Breast epithelium (tissue), 4 donors: ENCODE results near the gene ARHGEF10L. TPM values are rescaled to one million over a fixed set of nuclear protein-coding genes. Genes with fewer than 3 reads are reported as not detected.

Source experiments
- DNase-seq, 2 donors: peaks; one replicate each; pipeline ENCODE4 v3.0.0-alpha.2; 2019; ENCODE audit warnings: low spot score in 2 of 2
- H3K27ac ChIP-seq, 2 donors: fragments of 200-600 bp; sonication (generic) in 1 of 2; one replicate each; pipeline ENCODE4 v1.5.1; 2016 to 2019; ENCODE audit warnings: mild to moderate bottlenecking in 1 of 2
- H3K27me3 ChIP-seq, 2 donors: fragments of 200-600 bp; sonication (generic) in 1 of 2; one replicate each; pipeline versions ENCODE4 v1.5.1 to v1.6.0; 2017 to 2019; ENCODE audit warnings: control low read depth in 1 of 2, mild to moderate bottlenecking in 1 of 2
- H3K36me3 ChIP-seq: fragments of 200-600 bp; one replicate; pipeline ENCODE4 v1.5.1; 2019
- H3K4me1 ChIP-seq, 2 donors: fragments of 200-600 bp; sonication (generic); one replicate each; pipeline ENCODE4 v1.5.1; 2016 to 2019; ENCODE audit warnings: control low read depth in 1 of 2
- H3K4me3 ChIP-seq, 3 donors: fragments of 200-600 bp; sonication (generic); 1 replicate in 2 of 3; 2 replicates in 1 of 3; pipeline ENCODE4 v1.5.1; 2016 to 2019; ENCODE audit warnings: mild to moderate bottlenecking in 3 of 3, moderate library complexity in 2 of 3
- H3K9me3 ChIP-seq, 2 donors: fragments of 200-600 bp; sonication (generic) in 1 of 2; one replicate each; pipeline ENCODE4 v1.5.1; 2016 to 2019; ENCODE audit warnings: control low read depth in 1 of 2
- POLR2A ChIP-seq: fragments of 450-650 bp; IDR thresholded peaks from one replicate; pipeline ENCODE4 v1.6.1; 2016; ENCODE audit warnings: antibody characterized with exemption, mild to moderate bottlenecking, moderate library complexity
- POLR2AphosphoS5 ChIP-seq, 3 donors: sonication (generic); formaldehyde crosslinking; IDR thresholded peaks; one replicate each; pipeline ENCODE4 v1.6.1; 2017; ENCODE audit warnings: antibody characterized with exemption in 3 of 3
- intact Hi-C: fragments of 100-400 bp; cut with DNase I; formaldehyde crosslinking; loops from one replicate; pipeline ENCODE4 v1.15.1; 2023; ENCODE audit warnings: low total_unique reads
- total RNA-seq, 3 donors: library from RNA; depleted of rRNA; stranded (reverse); fragments of >200 nt; gene quantifications; one replicate each; pipeline ENCODE4 v1.1.0, GENCODE V29; 2016
- TF ChIP-seq, protein P1 (sequence below), 3 donors: fragments of 450-650 bp; IDR thresholded peaks; one replicate each; pipeline ENCODE4 v1.5.1; 2016 to 2017; ENCODE audit warnings: antibody characterized with exemption in 3 of 3, mild to moderate bottlenecking in 3 of 3, moderate library complexity in 3 of 3

The ARHGEF10L gene
- total RNA-seq, 3 donors from 2014 or later = 36.7 to 51.4 (median 49.8) TPM

DNA sequence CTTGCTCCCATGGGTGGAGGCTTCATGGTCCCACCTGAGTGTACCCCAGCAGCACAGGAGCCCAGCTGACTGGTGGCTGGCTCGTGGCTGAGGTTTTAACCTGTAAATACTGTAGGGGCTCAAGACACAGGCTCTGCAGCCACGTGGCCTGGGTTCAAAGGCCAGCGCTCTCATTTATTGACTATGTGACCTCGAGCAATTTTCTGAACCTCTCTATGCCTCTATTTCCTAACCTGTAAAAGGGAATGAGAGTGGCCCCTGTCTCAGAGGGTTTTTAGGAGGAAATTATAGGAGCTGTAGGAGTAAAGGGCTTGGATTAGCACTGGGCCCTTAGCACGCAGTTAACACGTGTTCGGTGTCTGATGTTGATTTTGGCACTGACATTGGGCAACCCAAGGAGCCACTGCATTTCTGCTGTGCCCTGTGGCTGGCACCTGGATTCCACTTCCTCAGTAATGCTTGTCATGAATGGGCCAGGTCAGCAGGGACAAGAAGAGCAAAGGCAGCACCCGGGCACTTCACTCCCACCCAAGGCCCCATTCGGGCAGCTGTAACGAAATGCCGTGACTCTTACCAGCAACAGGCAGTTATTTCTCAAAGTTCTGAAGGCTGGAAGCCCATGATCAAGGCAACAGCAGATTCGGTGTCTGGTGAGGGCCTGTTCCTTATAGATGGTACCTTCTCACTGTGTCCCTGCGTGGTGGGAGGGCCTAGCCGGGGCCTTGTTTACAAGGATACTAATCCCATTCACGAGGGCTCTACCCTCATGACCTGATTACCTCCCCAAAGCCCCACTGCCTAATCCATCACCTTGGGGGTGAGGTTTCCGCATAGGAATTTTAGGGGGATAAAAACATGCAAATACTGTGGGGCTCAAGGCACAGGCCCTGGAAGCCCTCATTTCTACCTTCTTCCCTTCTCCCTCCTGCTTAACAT lies 25.2 kb downstream of the ARHGEF10L start:
- Histone ChIP-seq H3K4me1 (peaks cover 15 to 47% of the 10 kb centered on the region in 2 donors), H3K27ac (peak overlapping the region; percentile 95 to 97), H3K4me3 (no peak overlapping the region), H3K27me3 (no peaks in the 10 kb centered on the region), H3K9me3 (no peaks in the 10 kb centered on the region), H3K36me3 (no peaks in the 10 kb centered on the region)
- DNase-seq = peak; percentile 69 to 84
- TF ChIP-seq POLR2AphosphoS5 (IDR thresholded peaks at IDR 0.05) (peak in 1 of 3 donors; percentile 77), POLR2A (no peak)
- intact Hi-C loops = no loop called here

DNA sequence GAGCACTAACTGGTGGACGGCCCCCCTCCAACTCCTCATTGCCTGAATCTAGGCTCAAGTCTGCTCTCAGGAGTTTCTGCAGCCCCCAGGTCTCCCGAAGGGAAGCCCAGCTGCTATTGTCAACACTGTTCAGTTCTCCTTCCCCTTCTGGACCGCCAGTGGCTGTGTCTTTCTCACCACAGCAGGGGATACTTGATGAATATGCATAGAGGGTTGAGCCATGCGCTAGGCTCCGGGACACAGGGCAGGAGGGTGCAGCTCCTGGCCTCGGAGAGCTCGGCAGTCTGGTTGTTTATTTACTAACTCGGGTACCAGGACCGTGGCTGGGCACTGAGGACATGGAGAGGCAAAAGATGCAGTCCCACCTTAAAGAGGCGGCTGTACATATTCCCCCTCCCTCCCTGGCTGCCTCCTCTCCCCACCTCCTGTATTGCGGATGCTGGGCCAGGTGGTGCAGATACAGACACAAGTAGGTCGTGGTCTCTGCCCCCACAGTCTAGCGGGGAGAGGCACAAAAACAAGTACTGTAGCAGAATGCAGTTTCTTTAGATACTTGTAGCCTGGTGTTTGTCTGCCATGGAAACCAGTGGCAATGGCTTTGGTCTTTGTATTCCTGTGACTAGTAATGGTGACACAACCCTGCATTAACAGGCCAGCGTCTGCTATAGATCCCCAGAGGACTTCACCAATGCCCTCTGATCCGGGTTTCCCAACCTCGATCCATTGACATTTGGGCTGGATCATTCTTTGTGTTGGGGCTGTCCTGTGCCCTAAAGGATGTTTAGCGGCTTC lies 26.2 kb downstream of the ARHGEF10L start:
- TF ChIP-seq POLR2A = no peak
- TF ChIP-seq, protein P1, sequence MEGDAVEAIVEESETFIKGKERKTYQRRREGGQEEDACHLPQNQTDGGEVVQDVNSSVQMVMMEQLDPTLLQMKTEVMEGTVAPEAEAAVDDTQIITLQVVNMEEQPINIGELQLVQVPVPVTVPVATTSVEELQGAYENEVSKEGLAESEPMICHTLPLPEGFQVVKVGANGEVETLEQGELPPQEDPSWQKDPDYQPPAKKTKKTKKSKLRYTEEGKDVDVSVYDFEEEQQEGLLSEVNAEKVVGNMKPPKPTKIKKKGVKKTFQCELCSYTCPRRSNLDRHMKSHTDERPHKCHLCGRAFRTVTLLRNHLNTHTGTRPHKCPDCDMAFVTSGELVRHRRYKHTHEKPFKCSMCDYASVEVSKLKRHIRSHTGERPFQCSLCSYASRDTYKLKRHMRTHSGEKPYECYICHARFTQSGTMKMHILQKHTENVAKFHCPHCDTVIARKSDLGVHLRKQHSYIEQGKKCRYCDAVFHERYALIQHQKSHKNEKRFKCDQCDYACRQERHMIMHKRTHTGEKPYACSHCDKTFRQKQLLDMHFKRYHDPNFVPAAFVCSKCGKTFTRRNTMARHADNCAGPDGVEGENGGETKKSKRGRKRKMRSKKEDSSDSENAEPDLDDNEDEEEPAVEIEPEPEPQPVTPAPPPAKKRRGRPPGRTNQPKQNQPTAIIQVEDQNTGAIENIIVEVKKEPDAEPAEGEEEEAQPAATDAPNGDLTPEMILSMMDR (IDR thresholded peaks at IDR 0.05) = no peak
- TF ChIP-seq POLR2AphosphoS5 (IDR thresholded peaks at IDR 0.05) = no peak
- H3K9me3 ChIP-seq = no peaks in the 10 kb centered on the region
- peaks cover 15 to 43% of the 10 kb centered on the region in 2 donors for H3K4me1 ChIP-seq
- DNase-seq = no peak
- intact Hi-C loops = no loop called here
- H3K4me3 ChIP-seq = no peak overlapping the region
- H3K27ac ChIP-seq = peak overlapping the region; percentile 95 to 97
- H3K27me3 ChIP-seq = no peaks in the 10 kb centered on the region
- H3K36me3 ChIP-seq = no peaks in the 10 kb centered on the region

DNA sequence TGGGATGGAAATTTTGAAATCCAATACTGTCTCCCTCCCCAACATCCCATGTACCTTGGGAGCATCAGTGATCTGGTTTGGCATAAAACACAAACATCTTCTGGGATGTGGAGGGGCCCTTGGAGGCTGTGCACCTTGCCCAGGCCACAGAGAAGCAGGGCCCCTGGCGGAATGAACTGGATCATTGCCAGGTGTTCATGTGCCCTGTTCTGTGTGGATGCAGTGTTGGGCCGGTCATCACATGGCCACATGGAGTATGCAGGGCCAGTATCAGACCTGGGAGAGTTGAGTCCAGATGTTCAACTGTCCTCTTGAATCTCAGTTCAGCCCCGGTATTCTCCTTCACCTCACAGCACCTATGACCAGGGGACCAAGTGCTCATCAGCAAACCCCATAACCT lies 26.9 kb downstream of the ARHGEF10L start:
- TF ChIP-seq POLR2A = no peak
- TF ChIP-seq, protein P1 (IDR thresholded peaks at IDR 0.05) = no peak
- TF ChIP-seq POLR2AphosphoS5 (IDR thresholded peaks at IDR 0.05) = no peak
- Histone ChIP-seq H3K9me3 (no peaks in the 10 kb centered on the region), H3K4me3 (no peak overlapping the region), H3K4me1 (peaks cover 14 to 36% of the 10 kb centered on the region in 2 donors), H3K36me3 (no peaks in the 10 kb centered on the region), H3K27me3 (no peaks in the 10 kb centered on the region), H3K27ac (peak overlapping the region; percentile 95 to 97)
- intact Hi-C loops = no loop called here
- DNase-seq = no peak

DNA sequence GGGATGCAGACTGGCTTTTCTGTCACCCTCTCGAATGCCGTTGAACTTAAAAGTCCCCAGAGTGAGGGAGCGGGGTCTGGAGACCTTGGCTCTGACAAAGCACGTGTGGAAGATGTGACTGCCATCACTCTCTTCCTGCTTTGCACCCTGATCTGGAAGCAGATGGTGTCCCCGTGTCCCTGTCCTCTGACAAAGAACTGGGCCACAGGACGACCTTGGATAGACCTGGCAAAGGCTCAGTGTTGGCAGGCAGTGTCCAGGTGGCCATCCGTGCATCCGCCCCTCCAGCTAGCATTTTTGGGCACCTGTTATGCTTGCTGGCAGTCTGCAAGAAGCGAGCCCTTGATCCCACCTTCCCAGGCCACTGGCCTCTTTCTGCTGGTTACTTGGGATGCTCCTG lies 27.4 kb downstream of the ARHGEF10L start:
- DNase-seq = no peak
- TF ChIP-seq POLR2AphosphoS5 (IDR thresholded peaks at IDR 0.05) = no peak
- TF ChIP-seq, protein P1 (IDR thresholded peaks at IDR 0.05) = no peak
- TF ChIP-seq POLR2A = no peak
- H3K27me3 ChIP-seq = no peaks in the 10 kb centered on the region
- H3K36me3 ChIP-seq = no peaks in the 10 kb centered on the region
- H3K27ac ChIP-seq = peak overlapping the region; percentile 95 to 97
- peaks cover 11 to 31% of the 10 kb centered on the region in 2 donors for H3K4me1 ChIP-seq
- no peaks in the 10 kb centered on the region for H3K9me3 ChIP-seq
- no peak overlapping the region for H3K4me3 ChIP-seq
- intact Hi-C loops = loop anchor here (1.0 kb wide), 1 partner anchor 28 kb away; no protein-coding TSS in a partner anchor

DNA sequence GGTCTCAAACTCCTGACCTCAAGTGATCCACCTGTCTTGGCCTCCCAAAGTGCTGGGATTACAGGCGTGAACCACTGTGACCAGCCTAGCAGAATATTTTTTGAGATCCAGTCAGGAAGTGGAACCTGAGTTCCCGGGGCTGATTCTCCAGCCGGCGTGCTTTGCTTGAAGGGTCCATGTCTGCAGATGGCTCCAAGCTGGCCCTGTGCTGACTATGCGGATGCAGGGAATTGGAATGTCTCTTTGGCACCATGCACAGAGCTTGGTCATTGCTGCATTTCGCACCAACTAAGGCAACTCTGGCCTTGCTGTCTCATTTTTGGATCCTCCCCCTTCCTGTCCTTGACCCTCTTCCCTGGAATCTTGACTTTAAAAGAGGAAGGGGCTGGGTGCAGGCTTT lies 28.1 kb downstream of the ARHGEF10L start:
- TF ChIP-seq POLR2A (no peak), POLR2AphosphoS5 (IDR thresholded peaks at IDR 0.05) (no peak)
- TF ChIP-seq, protein P1 (IDR thresholded peaks at IDR 0.05) = no peak
- Histone ChIP-seq H3K9me3 (no peaks in the 10 kb centered on the region), H3K27ac (peak overlapping the region; percentile 95 to 97), H3K4me1 (peaks cover 11 to 29% of the 10 kb centered on the region in 2 donors), H3K4me3 (no peak overlapping the region), H3K27me3 (no peaks in the 10 kb centered on the region), H3K36me3 (no peaks in the 10 kb centered on the region)
- DNase-seq = no peak
- intact Hi-C loops = loop anchor here (1.0 kb wide), 1 partner anchor 28 kb away; no protein-coding TSS in a partner anchor
